MM.1S (cell line): Measurements from ENCODE around the gene LRMDA.

Experiments
- DNase-seq: peaks from one replicate; pipeline ENCODE4 v3.0.0-alpha.2; 2015
- H2AFZ ChIP-seq: fragments of 300-600 bp; sonication (generic); 2 replicates; pipeline ENCODE4 v1.6.0; 2016; ENCODE audit warnings: antibody characterized with exemption, low read length
- H3F3A ChIP-seq: fragments of 300-600 bp; sonication (generic); 2 replicates; pipeline ENCODE4 v1.6.1; 2016; ENCODE audit warnings: mild to moderate bottlenecking, antibody characterized with exemption, low read length, moderate library complexity, mixed read lengths; ENCODE audit not compliant: insufficient read depth
- H3K27ac ChIP-seq: fragments of 300-600 bp; sonication (generic); 2 replicates; pipeline ENCODE4 v1.5.1; 2016; ENCODE audit warnings: mild to moderate bottlenecking, low read length
- H3K27me3 ChIP-seq: fragments of 300-600 bp; sonication (generic); replicated peaks from 2 replicates; pipeline ENCODE4 v1.6.0; 2016; ENCODE audit warnings: low read length; ENCODE audit not compliant: insufficient read depth
- H3K36me3 ChIP-seq: fragments of 300-600 bp; sonication (generic); replicated peaks from 2 replicates; pipeline ENCODE4 v1.6.1; 2016; ENCODE audit warnings: mild to moderate bottlenecking, low read length, mixed read lengths; ENCODE audit not compliant: insufficient read depth
- H3K4me1 ChIP-seq: fragments of 300-600 bp; sonication (generic); 2 replicates; pipeline ENCODE4 v1.6.1; 2016; ENCODE audit warnings: low read length, mixed read lengths
- H3K4me2 ChIP-seq: fragments of 300-600 bp; sonication (generic); 2 replicates; pipeline ENCODE4 v1.6.0; 2016; ENCODE audit warnings: low read depth, low read length
- H3K4me3 ChIP-seq: fragments of 300-600 bp; sonication (generic); 2 replicates; pipeline ENCODE4 v1.5.1; 2016; ENCODE audit warnings: low read length, mixed read lengths
- H3K79me2 ChIP-seq: fragments of 300-600 bp; sonication (generic); 2 replicates; pipeline ENCODE4 v1.6.1; 2016; ENCODE audit warnings: mixed run types, low read length, mixed read lengths
- H3K9ac ChIP-seq: fragments of 300-600 bp; sonication (generic); 2 replicates; pipeline ENCODE4 v1.6.1; 2016; ENCODE audit warnings: low read length, mixed read lengths
- H3K9me2 ChIP-seq: fragments of 300-600 bp; sonication (generic); replicated peaks from 2 replicates; pipeline ENCODE4 v1.6.1; 2016; ENCODE audit warnings: mild to moderate bottlenecking, low read length, mixed read lengths; ENCODE audit not compliant: insufficient read depth
- H3K9me3 ChIP-seq: fragments of 300-600 bp; sonication (generic); replicated peaks from 2 replicates; pipeline ENCODE4 v1.6.1; 2016; ENCODE audit warnings: mild to moderate bottlenecking, low read length, mixed read lengths; ENCODE audit not compliant: insufficient read depth
- H4K20me1 ChIP-seq: fragments of 300-600 bp; sonication (generic); 2 replicates; pipeline ENCODE4 v1.6.1; 2016; ENCODE audit warnings: mild to moderate bottlenecking, low read length, moderate library complexity, mixed read lengths; ENCODE audit not compliant: insufficient read depth
- EZH2 ChIP-seq: fragments of 300-600 bp; sonication (generic); optimal IDR thresholded peaks from 2 replicates; pipeline ENCODE3; 2017; ENCODE audit warnings: low read depth, mild to moderate bottlenecking, antibody characterized with exemption, low read length, mixed read lengths
- EZH2phosphoT487 ChIP-seq: fragments of 300-600 bp; sonication (generic); IDR thresholded peaks from 2 replicates; pipeline ENCODE4 v1.6.1; 2018; ENCODE audit warnings: antibody characterized with exemption, low read length
- TF ChIP-seq, protein P1 (sequence below): fragments of 300-600 bp; sonication (generic); IDR thresholded peaks from 2 replicates; pipeline ENCODE4 v1.5.1; 2016; ENCODE audit warnings: antibody characterized with exemption, low read length, mixed read lengths

The LRMDA gene

DNA sequence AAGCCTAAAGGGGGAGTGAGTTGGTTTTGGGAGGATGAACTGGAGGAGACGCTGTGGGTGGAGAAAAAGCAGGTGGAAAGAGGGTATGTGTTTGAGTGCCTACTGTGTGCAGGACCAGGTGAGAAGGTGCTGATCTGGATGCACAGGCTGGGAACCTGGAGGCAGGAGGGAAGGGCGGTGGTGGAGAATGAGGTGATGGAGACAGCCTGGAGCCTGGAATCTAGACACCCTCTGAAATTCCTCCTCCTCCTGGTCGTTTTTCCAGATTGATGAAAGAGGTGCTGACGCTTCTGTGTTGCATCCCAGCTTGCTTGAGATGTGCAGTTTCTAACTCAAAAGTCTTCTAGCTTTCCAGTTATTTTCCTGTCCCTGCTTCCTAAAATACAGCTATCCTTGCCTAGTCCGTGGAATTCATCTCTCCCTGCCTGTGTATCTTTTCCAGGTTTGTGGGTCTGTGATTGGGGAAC is 67.5 kb downstream of the LRMDA start:
- Histone ChIP-seq H3K9me2 (no peaks in the 10 kb centered on the region), H3K4me2 (no peak overlapping the region)

DNA sequence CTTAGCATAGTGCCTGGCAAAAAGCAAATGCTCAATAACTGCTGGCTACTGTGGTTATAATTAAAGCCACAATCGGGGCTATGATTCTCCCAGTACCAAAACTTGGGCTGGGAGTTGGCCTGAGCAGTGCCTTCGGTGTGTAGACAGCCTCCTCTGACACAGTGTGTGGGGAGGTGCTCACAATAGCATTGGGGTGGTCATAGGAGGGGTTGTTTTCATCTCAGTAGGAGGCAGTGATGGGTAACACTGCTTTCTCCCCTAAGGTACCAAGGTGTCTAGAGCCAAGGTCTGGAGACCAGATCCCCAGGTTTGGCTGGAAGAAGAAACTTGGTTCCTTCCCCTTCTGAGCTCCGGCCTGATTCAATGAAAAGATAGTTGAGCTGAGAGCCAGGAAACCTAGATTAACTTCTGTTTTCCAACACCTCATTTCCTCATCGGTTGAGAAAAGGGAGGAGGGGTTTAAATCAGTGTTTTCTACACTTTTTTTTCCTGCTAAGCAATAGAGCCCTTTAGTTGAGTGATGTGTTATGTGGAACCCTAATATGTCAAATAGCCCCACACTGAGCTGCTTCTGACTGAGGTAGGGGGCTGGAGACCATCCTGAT is 68.2 kb downstream of the LRMDA start:
- Histone ChIP-seq H3K9me3 (no peaks in the 10 kb centered on the region), H3F3A (no peaks in the 10 kb centered on the region), H3K27me3 (no peaks in the 10 kb centered on the region), H3K9me2 (no peaks in the 10 kb centered on the region), H3K4me3 (no peak overlapping the region), H3K79me2 (no peaks in the 10 kb centered on the region), H3K4me2 (no peak overlapping the region), H3K4me1 (no peaks in the 10 kb centered on the region), H3K9ac (no peak overlapping the region), H4K20me1 (no peaks in the 10 kb centered on the region), H3K27ac (no peak overlapping the region), H2AFZ (no peak overlapping the region), H3K36me3 (no peaks in the 10 kb centered on the region)
- no peak for DNase-seq
- TF ChIP-seq, protein P1, sequence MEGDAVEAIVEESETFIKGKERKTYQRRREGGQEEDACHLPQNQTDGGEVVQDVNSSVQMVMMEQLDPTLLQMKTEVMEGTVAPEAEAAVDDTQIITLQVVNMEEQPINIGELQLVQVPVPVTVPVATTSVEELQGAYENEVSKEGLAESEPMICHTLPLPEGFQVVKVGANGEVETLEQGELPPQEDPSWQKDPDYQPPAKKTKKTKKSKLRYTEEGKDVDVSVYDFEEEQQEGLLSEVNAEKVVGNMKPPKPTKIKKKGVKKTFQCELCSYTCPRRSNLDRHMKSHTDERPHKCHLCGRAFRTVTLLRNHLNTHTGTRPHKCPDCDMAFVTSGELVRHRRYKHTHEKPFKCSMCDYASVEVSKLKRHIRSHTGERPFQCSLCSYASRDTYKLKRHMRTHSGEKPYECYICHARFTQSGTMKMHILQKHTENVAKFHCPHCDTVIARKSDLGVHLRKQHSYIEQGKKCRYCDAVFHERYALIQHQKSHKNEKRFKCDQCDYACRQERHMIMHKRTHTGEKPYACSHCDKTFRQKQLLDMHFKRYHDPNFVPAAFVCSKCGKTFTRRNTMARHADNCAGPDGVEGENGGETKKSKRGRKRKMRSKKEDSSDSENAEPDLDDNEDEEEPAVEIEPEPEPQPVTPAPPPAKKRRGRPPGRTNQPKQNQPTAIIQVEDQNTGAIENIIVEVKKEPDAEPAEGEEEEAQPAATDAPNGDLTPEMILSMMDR: no peak
- TF ChIP-seq EZH2 (no peak), EZH2phosphoT487 (no peak)

More for the DNA sequence above, 67.5 kb downstream of the LRMDA start:
- Histone ChIP-seq H3K27me3 (no peaks in the 10 kb centered on the region), H3K4me1 (no peaks in the 10 kb centered on the region), H2AFZ (no peak overlapping the region), H3K36me3 (no peaks in the 10 kb centered on the region), H4K20me1 (no peaks in the 10 kb centered on the region), H3K4me3 (no peak overlapping the region), H3K9ac (no peak overlapping the region), H3F3A (no peaks in the 10 kb centered on the region), H3K9me3 (no peaks in the 10 kb centered on the region), H3K27ac (no peak overlapping the region), H3K79me2 (no peaks in the 10 kb centered on the region)
- TF ChIP-seq, protein P1: no peak
- TF ChIP-seq EZH2phosphoT487 (no peak), EZH2 (no peak)
- DNase-seq: no peak

DNA sequence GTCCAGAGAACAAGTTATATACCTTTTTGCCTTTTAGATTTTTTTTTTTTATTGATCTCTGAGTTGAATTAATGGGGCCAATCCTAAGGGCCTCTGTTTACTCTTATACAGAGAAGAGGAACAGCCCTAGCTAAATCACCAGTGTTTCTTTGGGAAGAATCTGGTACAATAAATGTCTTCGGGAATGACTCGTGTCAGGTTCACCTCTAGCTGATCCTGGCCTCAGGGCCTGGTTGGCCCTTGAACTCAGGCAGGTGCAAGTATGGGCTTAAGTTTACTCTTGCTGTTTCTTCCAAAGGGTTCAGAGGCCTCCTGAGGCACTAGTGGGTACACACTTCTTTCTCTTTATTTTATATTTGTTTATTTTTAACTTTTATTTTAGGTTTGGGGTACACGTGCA is 71.0 kb downstream of the LRMDA start:
- Histone ChIP-seq H3F3A (no peaks in the 10 kb centered on the region), H3K4me3 (no peak overlapping the region)
- no peak for TF ChIP-seq EZH2
- TF ChIP-seq EZH2phosphoT487: no peak
- TF ChIP-seq, protein P1: no peak

More for the DNA sequence above, 71.0 kb downstream of the LRMDA start:
- Histone ChIP-seq H3K27ac (no peak overlapping the region), H3K79me2 (no peaks in the 10 kb centered on the region), H3K9me3 (no peaks in the 10 kb centered on the region), H3K4me2 (no peak overlapping the region), H3K9ac (no peak overlapping the region), H4K20me1 (no peaks in the 10 kb centered on the region), H3K27me3 (no peaks in the 10 kb centered on the region), H3K36me3 (no peaks in the 10 kb centered on the region), H3K4me1 (no peaks in the 10 kb centered on the region), H2AFZ (no peak overlapping the region), H3K9me2 (no peaks in the 10 kb centered on the region)
- DNase-seq: no peak
